ENCODE data around the gene PHLDB2. TPM values are rescaled to one million over a fixed set of nuclear protein-coding genes. Genes with fewer than 3 reads are reported as not detected.
A peak's percentile ranks its signal among the peaks of the same experiment; 100 is the strongest.

Gene PHLDB2
- total RNA-seq, 2 experiments from 2014 or later = 0.61 to 2.1 TPM

DNA sequence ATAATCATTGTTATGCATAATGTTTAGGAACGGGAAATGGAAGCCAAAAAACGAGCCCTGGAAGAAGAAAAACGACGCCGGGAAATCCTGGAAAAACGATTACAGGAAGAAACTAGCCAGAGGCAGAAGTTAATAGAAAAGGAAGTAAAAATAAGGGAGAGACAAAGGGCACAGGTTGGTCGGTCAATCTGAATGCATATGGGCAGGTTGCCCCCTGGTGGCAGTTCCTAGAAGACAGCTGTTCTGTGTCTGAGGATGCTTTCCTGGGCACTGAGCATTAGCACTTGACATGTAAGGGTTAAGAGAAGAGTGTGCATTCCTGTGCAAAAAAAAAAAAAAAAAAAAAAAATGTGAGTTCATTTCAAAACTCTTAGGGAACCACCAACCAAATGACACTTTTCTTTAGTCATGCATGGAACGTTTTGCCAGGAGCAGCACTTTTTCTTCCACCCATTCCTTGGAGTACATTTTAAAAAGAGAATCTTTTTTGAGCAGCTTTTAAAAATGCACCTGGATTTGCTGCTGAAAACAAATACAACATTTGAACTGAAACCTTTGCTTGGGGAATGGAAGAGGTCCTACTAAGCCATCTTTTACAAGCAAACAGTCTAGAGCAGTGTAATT is 108.7 kb downstream of the PHLDB2 start:
- intact Hi-C loops (cut with micrococcal nuclease; ENCODE audit: unreplicated experiment) = loop anchor here (1.0 kb wide), 2 partner anchors 250 to 299 kb away; no protein-coding TSS in a partner anchor
- Histone ChIP-seq H3K9me3 (ENCODE audit: low read length) (no peaks in the 10 kb centered on the region), H3K4me3 (ENCODE audit: low read depth, low read length, poor library complexity, severe bottlenecking) (no peak overlapping the region), H3K9me2 (ENCODE audit: insufficient read depth, low read length) (no peaks in the 10 kb centered on the region), H2AFZ (ENCODE audit: low read length) (peak overlapping the region; percentile 53; the same call in 1 of the 2 replicates), H3K4me2 (ENCODE audit: low read length) (peak overlapping the region; percentile 44; the same call in 1 of the 2 replicates), H3K36me3 (ENCODE audit: insufficient read depth, low read length) (no peaks in the 10 kb centered on the region), H4K20me1 (ENCODE audit: insufficient read depth, low read length) (no peaks in the 10 kb centered on the region), H3K27ac (ENCODE audit: low read depth, low read length, poor library complexity, severe bottlenecking) (no peak overlapping the region), H3K4me1 (ENCODE audit: insufficient read depth, low read length, poor library complexity, severe bottlenecking) (peaks cover 6% of the 10 kb centered on the region), H3K79me2 (ENCODE audit: insufficient read depth, low read depth, low read length) (no peaks in the 10 kb centered on the region)
- TF ChIP-seq EZH2phosphoT487 (IDR thresholded peaks at IDR 0.05; ENCODE audit: borderline replicate concordance, low read depth, low read length) = no peak
- TF ChIP-seq, protein P1, sequence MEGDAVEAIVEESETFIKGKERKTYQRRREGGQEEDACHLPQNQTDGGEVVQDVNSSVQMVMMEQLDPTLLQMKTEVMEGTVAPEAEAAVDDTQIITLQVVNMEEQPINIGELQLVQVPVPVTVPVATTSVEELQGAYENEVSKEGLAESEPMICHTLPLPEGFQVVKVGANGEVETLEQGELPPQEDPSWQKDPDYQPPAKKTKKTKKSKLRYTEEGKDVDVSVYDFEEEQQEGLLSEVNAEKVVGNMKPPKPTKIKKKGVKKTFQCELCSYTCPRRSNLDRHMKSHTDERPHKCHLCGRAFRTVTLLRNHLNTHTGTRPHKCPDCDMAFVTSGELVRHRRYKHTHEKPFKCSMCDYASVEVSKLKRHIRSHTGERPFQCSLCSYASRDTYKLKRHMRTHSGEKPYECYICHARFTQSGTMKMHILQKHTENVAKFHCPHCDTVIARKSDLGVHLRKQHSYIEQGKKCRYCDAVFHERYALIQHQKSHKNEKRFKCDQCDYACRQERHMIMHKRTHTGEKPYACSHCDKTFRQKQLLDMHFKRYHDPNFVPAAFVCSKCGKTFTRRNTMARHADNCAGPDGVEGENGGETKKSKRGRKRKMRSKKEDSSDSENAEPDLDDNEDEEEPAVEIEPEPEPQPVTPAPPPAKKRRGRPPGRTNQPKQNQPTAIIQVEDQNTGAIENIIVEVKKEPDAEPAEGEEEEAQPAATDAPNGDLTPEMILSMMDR (conservative IDR thresholded peaks at IDR 0.05; ENCODE audit: low read length) = peak; percentile 93
- ChIA-PET POLR2A (interaction anchor here (0.7 to 1.4 kb wide), 6 partner anchors 9 to 302 kb away, joined by 3 to 6 read pairs (median 4); partner anchors contain the start of gene ABHD10), CTCF (ENCODE audit: unreplicated experiment) (interaction anchor here (0.6 to 1.4 kb wide), 5 partner anchors 247 to 1323 kb away, joined by 3 to 4 read pairs (median 4); no protein-coding TSS in a partner anchor)
- peak; percentile 82 for DNase-seq (ENCODE audit: low spot score)
- BruUV-seq (replicated peaks) = no TSS peak

DNA sequence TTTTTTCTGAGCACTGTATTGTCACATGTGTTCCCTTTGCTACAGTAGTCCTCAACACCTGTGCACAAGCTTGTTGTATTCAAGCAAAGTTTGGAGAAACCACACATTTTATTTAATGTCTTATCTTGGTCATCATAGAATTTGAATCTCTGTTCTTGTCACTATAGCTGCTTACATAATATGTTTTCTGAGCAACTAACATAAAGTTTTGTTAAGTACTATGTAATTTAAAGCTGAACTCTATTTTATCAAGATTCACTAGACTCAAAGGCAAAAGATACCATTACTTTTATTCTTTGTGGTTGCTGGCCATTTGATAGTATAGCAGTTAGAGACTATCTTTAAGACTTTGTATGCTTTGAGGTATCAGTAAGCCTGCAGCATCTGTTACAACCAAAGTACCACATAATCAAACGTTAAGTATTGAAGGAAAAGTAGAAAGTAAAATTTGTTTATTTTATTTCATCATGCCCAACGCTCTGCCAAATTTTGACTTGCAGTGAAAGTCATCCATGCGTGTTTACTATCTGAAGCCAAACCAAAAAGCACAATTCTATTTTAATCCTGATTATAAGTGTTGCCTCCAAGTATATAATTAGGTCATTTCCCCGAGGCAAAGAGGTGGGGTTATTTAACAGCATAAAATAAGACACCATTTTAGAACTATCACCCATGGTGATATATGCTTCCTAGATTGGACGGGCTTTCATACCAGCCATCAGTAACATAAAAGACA is 109.4 kb downstream of the PHLDB2 start:
- Histone ChIP-seq H3K4me3 (ENCODE audit: low read depth, low read length, poor library complexity, severe bottlenecking) (no peak overlapping the region), H3K79me2 (ENCODE audit: insufficient read depth, low read depth, low read length) (no peaks in the 10 kb centered on the region), H3K4me2 (ENCODE audit: low read length) (no peak overlapping the region), H3K36me3 (ENCODE audit: insufficient read depth, low read length) (no peaks in the 10 kb centered on the region), H2AFZ (ENCODE audit: low read length) (no peak overlapping the region), H3K9me2 (ENCODE audit: insufficient read depth, low read length) (no peaks in the 10 kb centered on the region), H3K9me3 (ENCODE audit: low read length) (no peaks in the 10 kb centered on the region), H3K4me1 (ENCODE audit: insufficient read depth, low read length, poor library complexity, severe bottlenecking) (peaks cover 6% of the 10 kb centered on the region), H3K27ac (ENCODE audit: low read depth, low read length, poor library complexity, severe bottlenecking) (no peak overlapping the region), H4K20me1 (ENCODE audit: insufficient read depth, low read length) (no peaks in the 10 kb centered on the region)
- no TSS peak for BruUV-seq (replicated peaks)
- intact Hi-C loops (cut with micrococcal nuclease; ENCODE audit: unreplicated experiment) = no loop called here
- POLR2A ChIA-PET = interaction anchor here (0.9 to 1.4 kb wide), 7 partner anchors 8 to 302 kb away, joined by 3 to 6 read pairs (median 3); partner anchors contain the start of gene ABHD10
- no peak for DNase-seq (ENCODE audit: low spot score)
- TF ChIP-seq, protein P1 (conservative IDR thresholded peaks at IDR 0.05; ENCODE audit: low read length) = no peak
- no peak for TF ChIP-seq EZH2phosphoT487 (IDR thresholded peaks at IDR 0.05; ENCODE audit: borderline replicate concordance, low read depth, low read length)
- CTCF ChIA-PET (ENCODE audit: unreplicated experiment) = interaction anchor here (0.6 to 1.4 kb wide), 5 partner anchors 248 to 1322 kb away, joined by 3 to 4 read pairs (median 4); no protein-coding TSS in a partner anchor

Data from OCI-LY7 (cell line).